HG03280 (cell line): ENCODE results near the gene ZNF692.

Experiments used
- ATAC-seq: cut with Tn5 transposase; IDR thresholded peaks from one replicate; pipeline ENCODE4 v1.9.1; 2021; ENCODE audit warnings: mild to moderate bottlenecking, moderate library complexity; ENCODE audit not compliant: unreplicated experiment

The ZNF692 gene

DNA sequence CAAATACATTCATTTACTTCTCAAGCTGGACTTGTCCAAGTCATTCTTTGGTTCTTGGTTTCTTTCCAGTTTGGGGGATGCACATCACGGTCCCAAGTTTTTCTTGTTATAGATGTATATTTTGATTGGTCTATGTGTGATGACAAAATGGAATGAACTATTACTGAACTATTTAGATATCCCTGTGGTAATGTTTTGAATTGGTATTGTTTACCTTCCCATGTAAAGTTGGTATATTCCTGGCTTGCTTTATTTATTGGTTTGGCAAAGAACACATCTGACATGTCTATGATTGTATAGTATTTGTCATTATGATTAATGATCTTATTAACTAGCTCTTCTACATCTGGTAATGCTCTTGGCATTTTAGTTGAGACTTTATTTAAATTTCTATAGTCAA, 22.4 kb upstream of the ZNF692 start:
- no peak for ATAC-seq

DNA sequence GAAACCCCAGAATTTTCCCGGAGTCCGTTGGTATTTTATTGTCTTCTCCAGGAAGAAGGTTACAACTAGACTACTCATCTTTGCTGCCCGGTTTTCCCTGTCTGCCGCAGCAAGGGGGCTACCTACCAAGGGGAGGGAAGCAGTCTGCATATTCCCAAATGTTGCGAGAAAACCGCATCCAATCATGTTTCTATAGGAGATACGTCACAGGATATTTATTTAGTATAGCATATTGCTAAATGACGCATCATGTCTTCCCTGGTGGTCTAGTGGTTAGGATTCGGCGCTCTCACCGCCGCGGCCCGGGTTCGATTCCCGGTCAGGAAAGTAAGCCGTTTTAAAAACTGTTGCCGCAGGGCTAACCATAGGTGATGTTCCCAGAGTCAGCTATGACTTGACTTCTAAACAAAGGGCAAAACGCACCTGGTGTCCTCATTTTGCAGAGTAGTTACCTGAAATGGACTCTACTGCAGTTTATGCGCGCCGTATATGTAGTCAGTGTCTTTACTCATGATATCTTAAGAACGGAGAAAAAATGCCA, 15.2 kb upstream of the ZNF692 start:
- peak; percentile 55 for ATAC-seq

DNA sequence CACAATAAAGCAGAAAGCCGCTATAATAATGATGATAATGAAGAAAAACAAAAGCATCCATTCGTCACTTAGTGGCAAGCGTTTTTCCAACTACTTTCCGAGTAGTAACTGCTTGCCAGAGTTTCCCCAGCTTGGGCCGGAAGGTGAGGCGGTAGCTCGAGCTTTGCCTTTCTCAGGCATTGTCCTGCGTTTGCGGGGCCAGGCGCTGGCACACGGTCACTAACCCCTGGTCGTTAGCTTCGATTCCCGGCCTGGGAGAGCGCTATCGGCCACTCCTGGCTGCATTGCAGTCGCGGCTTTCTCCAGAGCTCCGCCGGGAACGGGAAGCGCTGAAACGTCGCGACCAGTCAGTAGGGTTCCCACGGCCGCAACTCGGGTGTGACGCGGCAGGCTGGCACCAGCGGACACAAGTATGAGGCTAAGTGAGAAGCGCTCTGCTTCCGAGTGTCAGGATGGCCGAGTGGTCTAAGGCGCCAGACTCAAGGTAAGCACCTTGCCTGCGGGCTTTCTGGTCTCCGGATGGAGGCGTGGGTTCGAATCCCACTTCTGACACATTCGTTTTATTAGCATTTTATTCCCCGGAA, 14.6 kb upstream of the ZNF692 start:
- ATAC-seq, result peak; percentile 80

DNA sequence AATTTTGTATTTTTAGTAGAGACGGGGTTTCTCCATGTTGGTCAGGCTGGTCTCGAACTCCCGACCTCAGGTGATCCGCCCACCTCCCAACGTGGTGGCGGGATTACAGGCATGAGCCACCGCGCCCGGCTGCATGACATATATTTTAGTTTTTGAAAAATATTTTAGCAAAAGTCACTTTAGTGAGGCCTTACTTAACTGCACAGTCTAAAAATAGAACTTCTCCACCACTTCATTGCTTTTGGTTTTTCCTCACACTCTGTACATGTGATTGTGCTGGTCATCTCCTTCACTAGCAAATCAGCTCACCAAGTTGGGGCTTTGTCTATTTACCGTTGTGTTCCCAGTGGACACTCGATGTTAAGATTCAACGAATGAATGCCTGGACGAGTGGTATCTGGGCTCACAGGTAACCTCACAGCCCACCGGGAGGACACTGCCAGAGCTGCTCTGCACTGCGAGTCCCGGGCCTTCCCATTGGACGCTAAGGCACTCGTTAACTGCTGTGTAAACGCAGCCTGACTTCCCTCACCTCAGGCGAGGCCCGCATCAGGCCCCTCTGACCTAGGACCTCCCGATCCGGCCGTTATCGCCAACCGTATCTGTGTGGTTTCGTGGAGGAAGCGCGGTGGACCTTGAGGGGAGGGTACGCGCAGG, 14.0 kb upstream of the ZNF692 start:
- peak; percentile 25 for ATAC-seq

DNA sequence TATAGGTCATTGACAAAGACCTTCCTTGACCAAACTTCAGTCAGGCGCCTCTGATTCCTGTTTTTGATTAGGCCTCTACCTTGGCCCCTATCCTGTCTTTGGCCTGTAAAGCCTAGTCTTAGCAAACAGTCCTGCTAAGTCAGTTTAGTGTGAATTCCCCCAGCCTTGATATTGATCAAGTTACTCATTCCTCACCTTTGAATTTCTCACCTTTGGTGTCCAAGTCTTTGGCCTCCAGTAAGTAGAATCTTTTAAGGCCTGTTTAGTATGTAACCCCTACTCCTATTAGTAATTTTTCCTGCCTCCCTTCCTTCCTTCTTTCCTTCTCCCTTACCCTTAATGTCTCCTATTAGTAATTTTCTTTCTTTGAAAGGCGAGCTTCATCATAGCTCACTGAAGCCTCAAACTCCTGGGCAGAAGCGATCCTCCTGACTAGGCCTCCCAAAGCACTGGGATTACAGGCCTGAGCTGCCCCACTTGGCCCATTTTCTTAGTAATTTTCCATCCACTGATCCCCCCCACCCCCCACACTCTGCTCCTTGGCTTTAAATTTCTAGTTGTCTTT, 13.0 kb upstream of the ZNF692 start:
- ATAC-seq, result no peak

DNA sequence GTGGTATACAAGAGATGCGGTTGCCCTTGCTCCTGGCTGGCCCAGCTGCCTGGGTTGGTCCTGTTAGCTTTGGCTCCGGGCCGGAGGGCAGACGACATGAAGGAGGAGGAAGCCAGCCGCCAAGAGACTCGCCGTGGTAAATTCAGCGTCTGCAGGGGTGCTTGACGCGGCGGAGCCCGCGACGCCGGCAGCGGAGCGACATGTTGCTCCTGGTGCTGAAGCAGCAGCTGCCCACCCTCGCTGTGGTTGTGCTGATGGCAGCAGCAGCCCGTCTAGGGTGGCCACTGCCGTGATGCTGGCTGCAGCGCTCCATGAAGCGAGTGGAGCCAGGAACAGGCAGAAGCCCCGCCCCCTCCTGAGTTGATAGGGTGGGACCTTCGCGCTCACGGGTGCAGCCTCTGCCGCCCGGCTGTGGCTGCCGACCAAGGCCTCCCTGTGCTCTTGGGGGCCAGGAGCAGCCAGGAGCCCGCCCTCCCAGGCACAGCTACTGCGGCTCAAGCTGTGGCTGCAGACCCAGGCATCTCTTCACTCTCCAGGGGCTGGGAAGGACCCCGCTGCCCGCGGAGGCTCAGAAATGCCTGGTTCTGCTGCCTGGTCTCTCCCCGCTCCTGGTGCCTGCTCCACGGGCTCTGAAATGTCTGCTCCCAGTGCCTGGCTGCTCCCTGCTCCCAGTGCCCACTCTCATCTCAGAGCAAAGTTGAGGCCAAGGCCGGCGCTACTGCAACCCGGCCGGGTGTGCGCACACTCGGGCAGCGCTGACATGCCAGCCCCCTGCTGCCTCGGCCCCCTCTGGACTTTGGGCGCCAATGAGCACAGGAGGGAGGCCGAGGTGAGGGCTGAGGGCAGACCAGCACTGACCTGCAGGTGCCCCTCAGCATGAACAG, 4.4 kb upstream of the ZNF692 start:
- peak; percentile 57 for ATAC-seq

DNA sequence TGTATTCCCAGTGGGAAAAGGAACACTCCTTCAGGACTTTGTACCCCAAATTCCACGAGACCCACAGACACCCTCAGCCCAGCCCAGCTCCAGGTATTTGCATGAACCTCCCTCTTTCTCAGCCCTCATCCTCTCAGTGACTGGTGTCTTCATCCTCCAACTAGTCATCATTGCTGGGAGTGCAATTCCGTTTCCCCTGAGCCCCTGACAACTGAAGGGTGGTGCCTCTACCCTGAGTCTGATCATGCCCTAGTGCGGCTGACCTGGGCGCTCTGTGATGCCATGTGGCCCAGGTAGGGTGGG, 3.8 kb upstream of the ZNF692 start:
- ATAC-seq, result peak; percentile 2

DNA sequence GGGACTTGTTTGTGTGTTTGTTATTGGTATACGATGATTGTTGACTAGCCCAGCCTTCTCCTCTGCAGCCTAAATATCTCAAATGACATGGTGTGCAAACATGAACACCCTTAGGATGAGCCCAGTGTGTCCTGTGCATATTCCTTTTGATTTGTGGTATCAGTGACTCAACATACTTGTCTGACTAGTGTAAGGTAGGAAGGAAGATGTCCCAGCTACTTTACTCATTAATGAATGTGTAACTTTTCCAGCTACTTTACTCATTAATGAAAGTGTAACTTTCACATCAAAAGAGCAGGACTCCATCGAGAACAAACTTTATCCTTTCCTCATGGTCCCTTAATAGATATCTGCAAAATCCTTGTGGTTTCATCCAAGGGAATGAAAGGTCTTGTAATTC, 2.7 kb upstream of the ZNF692 start:
- ATAC-seq, result no peak

DNA sequence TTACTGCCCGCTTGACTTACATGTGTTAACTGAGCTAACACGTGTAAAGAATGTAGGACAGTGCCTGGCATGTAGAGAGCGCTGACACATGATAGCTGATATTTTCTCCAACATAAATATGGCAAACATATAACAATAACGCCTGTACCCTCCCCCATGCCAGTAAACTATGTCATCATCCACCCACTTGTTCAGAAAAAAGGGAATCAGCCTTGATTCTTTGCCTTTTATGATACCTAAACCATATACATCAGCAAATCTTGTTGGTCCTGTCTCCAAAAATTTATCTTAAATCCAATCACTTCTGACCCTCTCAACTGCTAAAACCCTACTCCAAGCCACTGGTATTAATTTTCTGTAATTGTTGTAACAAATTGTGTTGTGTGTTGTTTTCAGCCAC, 1.1 kb upstream of the ZNF692 start:
- ATAC-seq, result no peak

DNA sequence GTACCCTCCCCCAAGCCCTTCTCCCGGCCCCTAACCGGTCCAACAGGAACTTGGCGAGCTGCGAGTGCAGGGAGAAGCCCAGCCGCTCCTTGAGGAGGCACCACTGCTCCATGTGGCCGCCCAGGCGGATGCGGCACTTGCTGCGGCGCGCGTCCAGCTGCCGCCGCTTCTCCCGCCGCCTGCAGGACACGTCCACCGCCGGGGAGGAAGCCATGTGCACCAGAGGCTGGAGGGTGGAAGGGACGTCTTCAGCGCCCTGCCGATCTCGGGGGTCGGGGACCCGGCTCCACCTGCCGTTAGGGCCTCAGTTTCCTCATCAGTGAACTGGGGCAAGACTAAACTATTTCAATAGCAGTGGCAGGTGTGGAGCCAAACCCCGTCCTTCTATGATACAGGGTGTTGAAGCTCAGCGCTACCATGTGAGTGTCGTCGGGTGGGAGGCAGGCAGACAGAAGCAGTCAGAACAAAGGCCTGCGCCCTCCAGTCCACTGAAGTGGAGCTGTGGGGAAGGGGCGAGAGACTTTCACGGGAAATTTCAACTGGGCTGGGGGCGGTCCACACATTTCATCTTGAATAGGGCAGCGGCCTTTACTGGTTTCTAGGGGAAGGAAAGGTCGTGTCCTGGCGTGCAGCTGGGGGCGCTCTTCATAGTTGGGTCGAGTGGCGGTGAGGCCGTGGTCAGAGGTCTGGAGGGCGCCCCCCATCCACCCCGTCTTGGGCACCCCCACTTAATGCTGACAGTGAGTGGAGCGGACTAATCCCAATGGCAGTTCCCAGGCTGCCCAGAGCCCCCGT, 592 bp downstream of the ZNF692 start:
- peak; percentile 40 for ATAC-seq

DNA sequence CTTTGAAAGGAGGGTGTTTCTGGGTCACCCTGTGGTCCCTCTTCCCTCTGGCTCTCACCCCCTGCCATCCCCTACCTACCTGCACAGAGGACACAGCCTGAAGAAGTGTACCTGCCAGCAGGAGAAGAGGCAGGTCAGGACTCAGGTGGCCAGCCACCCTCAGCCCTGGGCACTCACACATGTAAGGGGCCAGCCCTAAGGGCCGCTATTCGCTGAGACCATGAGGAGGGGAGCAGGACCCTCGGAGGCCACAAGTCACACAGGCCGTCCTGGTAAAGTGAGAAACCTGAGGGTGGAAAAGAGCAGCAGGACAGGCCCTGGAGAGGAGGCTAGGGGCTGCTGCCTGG, 1.2 kb downstream of the ZNF692 start:
- no peak for ATAC-seq

DNA sequence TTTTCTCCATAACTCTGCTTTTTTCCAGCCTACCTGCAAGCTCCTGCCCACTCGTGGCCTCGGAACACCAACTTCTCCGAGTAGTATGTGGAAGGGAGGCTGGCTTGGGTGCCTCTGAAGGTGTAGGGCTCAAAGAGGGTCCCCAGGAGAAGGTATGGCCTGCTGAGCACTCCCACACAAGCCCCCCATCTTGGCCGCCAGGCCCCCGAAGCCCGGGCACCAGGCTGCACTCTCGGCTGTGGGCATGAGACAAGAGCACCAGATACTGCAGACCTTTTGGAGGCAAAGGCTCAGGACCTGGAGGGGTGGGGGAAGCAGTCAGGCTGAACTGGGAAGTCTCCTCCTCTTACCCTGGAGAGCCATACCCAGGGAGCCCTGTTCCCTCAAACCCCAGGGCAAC, 1.7 kb downstream of the ZNF692 start:
- no peak for ATAC-seq

DNA sequence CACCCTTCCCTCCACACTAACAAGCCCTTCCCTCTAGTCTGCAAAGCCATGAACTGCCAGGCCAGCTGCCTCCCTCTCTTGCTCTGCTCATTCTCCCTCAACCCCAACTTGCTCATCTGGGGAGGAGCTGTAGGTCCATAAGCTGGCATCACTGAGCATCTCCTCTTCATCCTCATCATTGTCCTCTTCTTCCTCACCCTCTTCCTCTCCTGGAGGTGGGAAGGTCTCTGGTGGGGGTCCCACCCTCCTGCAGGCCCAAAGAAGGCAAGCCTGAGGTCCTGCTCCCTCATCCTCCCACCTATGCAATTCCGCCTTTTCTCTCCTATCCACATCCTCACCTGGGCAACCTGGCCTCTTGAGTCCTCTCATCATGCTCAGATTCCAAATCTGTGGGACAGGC, 2.7 kb downstream of the ZNF692 start:
- ATAC-seq, result no peak

DNA sequence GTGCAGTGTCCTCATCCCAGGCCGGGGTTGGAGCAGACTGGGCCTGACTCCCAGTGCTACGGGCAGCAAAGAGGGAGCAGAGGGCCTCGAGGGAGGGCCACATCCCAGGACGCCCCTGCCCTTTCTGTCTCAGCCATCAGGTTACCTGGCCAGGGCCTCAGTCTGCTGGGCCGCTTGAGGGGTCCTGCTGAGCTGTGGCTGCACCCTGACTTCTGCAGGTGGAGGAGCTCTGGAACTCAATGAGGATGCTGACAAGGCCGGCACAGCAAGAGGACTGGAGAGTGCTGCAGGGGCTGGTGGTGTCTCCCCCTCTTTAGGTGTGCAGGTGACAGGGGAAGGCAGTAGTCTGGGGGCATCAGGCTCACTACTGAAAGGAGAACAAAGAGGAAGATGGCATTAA, 3.3 kb downstream of the ZNF692 start:
- no peak for ATAC-seq

DNA sequence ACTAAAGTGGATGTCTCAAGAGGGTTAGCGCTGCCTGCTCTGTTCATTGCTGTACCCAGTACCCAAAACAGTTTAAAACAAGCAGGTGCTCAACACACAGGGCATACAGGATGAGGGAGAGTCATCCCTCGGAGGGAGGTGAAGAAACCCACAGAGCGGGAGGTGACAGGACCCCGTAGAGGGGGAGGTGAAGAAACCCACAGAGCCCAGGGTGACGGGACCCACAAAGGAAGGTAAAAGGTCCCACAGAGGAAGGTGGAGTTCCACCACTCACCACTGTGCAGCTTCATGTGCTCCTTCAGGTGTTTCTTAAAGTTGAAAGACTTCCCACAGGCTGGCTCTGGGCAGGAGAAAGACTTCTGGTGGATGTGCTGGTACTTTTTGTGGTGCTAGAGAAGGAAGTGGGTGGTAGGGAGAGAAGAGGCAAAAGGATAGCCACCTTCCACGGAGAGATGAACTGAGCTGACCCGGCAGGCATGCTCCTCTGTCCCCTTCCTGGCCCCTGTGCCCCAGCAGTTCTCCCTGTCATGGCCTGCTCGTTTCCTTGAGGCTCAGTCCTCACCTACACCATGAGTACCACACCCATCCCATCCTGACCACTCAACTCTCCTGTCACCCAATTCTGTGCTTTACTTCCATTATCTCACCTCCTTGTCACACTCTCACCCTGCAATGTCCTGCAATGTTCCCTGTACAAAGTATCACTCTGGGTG, 5.1 kb downstream of the ZNF692 start:
- no peak for ATAC-seq

DNA sequence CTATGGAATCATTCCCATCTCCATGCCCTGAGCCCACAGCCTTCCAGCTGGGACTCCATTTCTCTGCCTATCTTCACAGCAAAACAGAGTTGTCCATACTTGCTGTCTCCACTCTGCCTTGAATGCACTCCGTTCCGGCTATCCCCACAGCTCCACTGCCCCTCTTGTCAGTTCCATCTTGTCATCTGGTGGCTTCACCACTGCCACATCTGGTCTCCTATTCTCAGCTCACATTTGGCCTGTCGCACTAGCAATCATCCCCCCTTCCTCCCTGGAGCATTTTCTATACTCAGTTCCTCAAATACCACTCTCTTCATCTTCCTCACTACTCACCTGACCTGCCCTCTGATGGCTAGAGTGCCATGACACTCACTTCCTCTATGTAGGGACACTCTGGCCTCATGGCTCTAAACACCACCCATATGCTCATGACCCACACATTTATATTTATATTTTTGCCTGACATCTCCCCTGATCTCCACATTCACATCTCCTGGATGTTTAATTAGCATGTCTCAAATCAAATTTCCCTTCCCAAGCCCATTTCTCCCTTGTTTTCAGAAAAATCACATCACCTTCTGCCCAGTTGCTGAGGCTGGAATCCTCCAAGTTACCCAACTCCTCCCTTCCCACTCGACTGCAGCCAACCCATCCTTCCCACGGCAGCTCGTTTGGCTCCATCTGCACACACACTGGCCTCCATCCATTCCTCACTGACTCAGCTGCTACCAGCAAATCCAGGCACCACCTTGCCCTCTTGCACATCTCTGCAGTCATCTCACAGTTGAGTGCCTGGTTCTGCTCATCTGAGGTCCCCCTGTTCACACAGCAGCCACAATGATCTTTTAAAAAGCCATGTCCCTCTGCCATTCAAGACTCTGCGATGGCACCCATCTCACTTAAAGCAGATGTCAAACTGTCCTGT, 6.1 kb downstream of the ZNF692 start:
- ATAC-seq, result no peak

DNA sequence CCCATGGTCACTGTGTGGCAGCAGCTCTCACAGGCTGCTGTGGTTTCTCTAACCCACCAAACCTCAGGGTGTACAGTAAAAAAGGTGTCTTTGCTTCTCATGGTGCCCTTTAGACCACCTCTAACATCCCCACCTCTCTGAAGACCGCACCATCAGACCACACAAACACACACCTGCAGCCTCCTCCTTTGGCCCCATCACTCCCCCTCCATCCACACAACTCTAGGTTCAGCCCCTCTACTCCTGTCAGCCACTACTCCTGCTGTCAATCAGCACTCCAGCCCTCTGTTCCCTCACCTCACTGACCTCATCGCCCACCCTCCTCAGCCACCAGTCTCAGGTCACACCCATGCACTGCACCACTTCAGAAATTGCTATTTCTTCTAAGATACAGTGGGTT, 7.5 kb downstream of the ZNF692 start:
- no peak for ATAC-seq

DNA sequence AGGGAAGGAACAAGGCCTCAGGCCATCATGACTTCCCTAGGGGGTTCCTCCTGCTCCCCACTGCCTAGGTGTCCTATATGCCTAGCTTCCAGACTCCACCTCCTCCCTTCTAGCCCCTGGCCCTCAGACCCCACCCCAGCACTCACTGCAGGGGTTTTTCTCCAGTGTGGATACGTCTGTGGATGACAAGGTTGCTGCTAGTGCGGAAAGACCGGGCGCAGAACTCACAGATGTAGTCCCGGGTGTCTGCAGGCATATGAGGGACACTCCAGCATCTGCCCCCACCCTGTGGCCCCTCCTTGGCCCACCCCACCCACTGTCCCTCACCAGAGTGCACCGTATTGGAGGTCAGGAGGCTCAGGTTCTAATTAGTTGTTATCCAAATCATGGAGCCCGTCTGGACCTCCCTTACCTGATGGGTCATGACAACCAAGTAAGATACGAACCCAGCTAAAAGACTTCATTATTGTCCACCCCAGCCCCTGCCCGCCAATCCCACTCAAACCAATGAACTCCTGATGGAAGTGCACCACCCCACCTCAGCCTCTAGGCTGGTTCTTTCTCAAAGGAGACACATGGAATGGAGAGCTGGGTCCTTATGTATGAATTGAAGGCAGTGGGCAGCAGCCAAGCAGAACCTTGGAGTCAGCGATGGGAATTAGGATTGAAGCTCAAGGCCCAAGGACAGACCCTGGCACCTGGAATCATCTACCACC, 8.2 kb downstream of the ZNF692 start:
- no peak for ATAC-seq

DNA sequence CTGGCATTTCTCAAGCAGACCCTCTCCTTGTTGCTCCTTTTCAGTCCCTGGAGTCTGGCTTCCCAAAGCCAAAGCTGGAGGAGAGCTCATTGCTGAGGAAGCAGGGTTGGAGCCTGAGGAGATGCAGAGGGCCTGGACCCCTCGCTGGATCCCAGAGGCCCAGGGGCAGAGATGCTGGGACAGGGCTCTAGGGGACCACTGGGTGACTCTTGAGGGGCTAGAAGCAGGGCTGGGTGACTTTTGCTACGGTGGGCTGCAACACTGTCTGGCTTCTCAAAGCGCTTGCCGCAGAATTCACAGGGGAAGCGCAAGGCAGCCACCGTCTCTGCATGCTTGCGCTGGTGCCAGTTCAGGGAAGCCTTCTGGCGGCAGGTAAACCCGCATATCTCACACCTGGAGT, 8.8 kb downstream of the ZNF692 start:
- no peak for ATAC-seq
